Measurements from ENCODE around the gene SPAG9. TPM values are rescaled to one million over a fixed set of nuclear protein-coding genes. Genes with fewer than 3 reads are reported as not detected.

Gene SPAG9
- polyA plus RNA-seq (2013, experiment 1 of 2): 41.1 TPM
- 40.7 TPM for polyA plus RNA-seq (2013, experiment 2 of 2)

GRCh38 chr17:51120739-51121619 is at the start of gene SPAG9:
TSS of gene SPAG9 (minus strand) at chr17:51120868. CDS start at chr17:51120656, 212 bp downstream.
- Histone ChIP-seq H3K14ac (ENCODE audit: low read length in 2 of 2) (peak within 1 kb of the TSS in 1 of 2 experiments; percentile 99), H2AK5ac (ENCODE audit: low read length, severe bottlenecking) (no peak within 1 kb of the TSS), H3K27me3 (ENCODE audit: control insufficient read depth in 1 of 2, insufficient read depth in 1 of 2, low read length in 2 of 2) (no peaks in the 10 kb centered on the region), H3K23ac (ENCODE audit: low read length in 2 of 2) (peak within 1 kb of the TSS in 1 of 2 experiments; percentile 99), H2BK5ac (ENCODE audit: low read depth, low read length, poor library complexity, severe bottlenecking) (peak within 1 kb of the TSS; percentile 86), H3K4ac (ENCODE audit: low read depth in 1 of 2, low read length in 2 of 2) (peak within 1 kb of the TSS; percentile 81 to 97), H2BK15ac (ENCODE audit: low read depth, poor library complexity, severe bottlenecking) (peak within 1 kb of the TSS; percentile 97), H2BK120ac (ENCODE audit: low read depth, low read length) (peak within 1 kb of the TSS; percentile 65), H2BK12ac (ENCODE audit: low read length in 2 of 2) (peak within 1 kb of the TSS; percentile 5 to 94), H3K4me3 (ENCODE audit: insufficient read depth in 1 of 2, low read depth in 1 of 2, low read length in 2 of 2) (peak within 1 kb of the TSS; percentile 98 to 99), H4K8ac (ENCODE audit: low read length) (peak within 1 kb of the TSS; percentile 70), H2AFZ (ENCODE audit: low read depth, low read length) (peak within 1 kb of the TSS; percentile 82), H3K79me1 (replicated peaks; ENCODE audit: low read length, poor library complexity, severe bottlenecking) (peaks cover 4% of the 10 kb centered on the region), H4K91ac (ENCODE audit: low read length) (peak within 1 kb of the TSS; percentile 57), H3K4me1 (ENCODE audit: control insufficient read depth, insufficient read depth, low read depth, low read length) (peaks cover 13% of the 10 kb centered on the region), H3K36me3 (ENCODE audit: control insufficient read depth in 1 of 2, insufficient read depth in 2 of 2, low read depth in 1 of 2, low read length in 2 of 2) (peaks cover 0 to 2% of the 10 kb centered on the region in 2 experiments), H3K4me2 (ENCODE audit: low read length, poor library complexity, severe bottlenecking) (peak within 1 kb of the TSS; percentile 79), H3K9me3 (ENCODE audit: control insufficient read depth, low read length) (no peaks in the 10 kb centered on the region), H3K27ac (ENCODE audit: low read length, poor library complexity, severe bottlenecking) (peak within 1 kb of the TSS; percentile 99), H3K18ac (ENCODE audit: low read depth in 1 of 2, low read length in 2 of 2) (peak within 1 kb of the TSS; percentile 90 to 97), H3K9ac (ENCODE audit: low read length) (peak within 1 kb of the TSS; percentile 99)
- WGBS: under 1% methylated on average over 35 of the region's 68 CpGs
- DNase-seq: peak; percentile 98

GRCh38 chr17:51169340-51169739 is 48.7 kb upstream of the SPAG9 start:
- H3K18ac ChIP-seq (ENCODE audit: low read depth in 1 of 2, low read length in 2 of 2): no peak overlapping the region
- no peak overlapping the region for H2BK12ac ChIP-seq (ENCODE audit: low read length in 2 of 2)
- H3K27ac ChIP-seq (ENCODE audit: low read length, poor library complexity, severe bottlenecking): no peak overlapping the region
- H3K4me1 ChIP-seq (ENCODE audit: control insufficient read depth, insufficient read depth, low read depth, low read length): peaks cover 14% of the 10 kb centered on the region
- peaks cover 21% of the 10 kb centered on the region for H3K79me1 ChIP-seq (replicated peaks; ENCODE audit: low read length, poor library complexity, severe bottlenecking)
- no peak overlapping the region for H4K91ac ChIP-seq (ENCODE audit: low read length)
- no peak overlapping the region for H3K4me3 ChIP-seq (ENCODE audit: insufficient read depth in 1 of 2, low read depth in 1 of 2, low read length in 2 of 2)
- 100% methylated on average over 1 of the region's 1 CpG for WGBS
- H3K9ac ChIP-seq (ENCODE audit: low read length): no peak overlapping the region
- peak; percentile 49 for DNase-seq
- H3K23ac ChIP-seq (ENCODE audit: low read length in 2 of 2): no peak overlapping the region
- H3K27me3 ChIP-seq (ENCODE audit: control insufficient read depth in 1 of 2, insufficient read depth in 1 of 2, low read length in 2 of 2): no peaks in the 10 kb centered on the region
- H2AFZ ChIP-seq (ENCODE audit: low read depth, low read length): no peak overlapping the region
- H3K9me3 ChIP-seq (ENCODE audit: control insufficient read depth, low read length): no peaks in the 10 kb centered on the region
- no peak overlapping the region for H4K8ac ChIP-seq (ENCODE audit: low read length)
- no peak overlapping the region for H3K4me2 ChIP-seq (ENCODE audit: low read length, poor library complexity, severe bottlenecking)
- no peak overlapping the region for H2AK5ac ChIP-seq (ENCODE audit: low read length, severe bottlenecking)
- no peak overlapping the region for H3K14ac ChIP-seq (ENCODE audit: low read length in 2 of 2)
- no peak overlapping the region for H2BK15ac ChIP-seq (ENCODE audit: low read depth, poor library complexity, severe bottlenecking)
- no peak overlapping the region for H2BK120ac ChIP-seq (ENCODE audit: low read depth, low read length)
- no peak overlapping the region for H2BK5ac ChIP-seq (ENCODE audit: low read depth, low read length, poor library complexity, severe bottlenecking)
- no peak overlapping the region for H3K4ac ChIP-seq (ENCODE audit: low read depth in 1 of 2, low read length in 2 of 2)
- H3K36me3 ChIP-seq (ENCODE audit: control insufficient read depth in 1 of 2, insufficient read depth in 2 of 2, low read depth in 1 of 2, low read length in 2 of 2): peaks cover 31 to 60% of the 10 kb centered on the region in 2 experiments

- Histone ChIP-seq H3K4me2 (ENCODE audit: low read length, poor library complexity, severe bottlenecking) (peak overlapping the region; percentile 84), H2BK120ac (ENCODE audit: low read depth, low read length) (no peak overlapping the region), H2BK5ac (ENCODE audit: low read depth, low read length, poor library complexity, severe bottlenecking) (peak overlapping the region; percentile 19), H2BK15ac (ENCODE audit: low read depth, poor library complexity, severe bottlenecking) (peak overlapping the region; percentile 7), H3K4me1 (ENCODE audit: control insufficient read depth, insufficient read depth, low read depth, low read length) (peaks cover 14% of the 10 kb centered on the region), H4K91ac (ENCODE audit: low read length) (peak overlapping the region; percentile 96), H3K79me1 (replicated peaks; ENCODE audit: low read length, poor library complexity, severe bottlenecking) (peaks cover 21% of the 10 kb centered on the region), H2BK12ac (ENCODE audit: low read length in 2 of 2) (no peak overlapping the region), H3K4ac (ENCODE audit: low read depth in 1 of 2, low read length in 2 of 2) (peak overlapping the region; percentile 95 to 96), H3K9ac (ENCODE audit: low read length) (peak overlapping the region; percentile 95), H2AK5ac (ENCODE audit: low read length, severe bottlenecking) (peak overlapping the region; percentile 13), H4K8ac (ENCODE audit: low read length) (no peak overlapping the region), H3K14ac (ENCODE audit: low read length in 2 of 2) (peak overlapping the region in 1 of 2 experiments; percentile 88), H3K4me3 (ENCODE audit: insufficient read depth in 1 of 2, low read depth in 1 of 2, low read length in 2 of 2) (peak overlapping the region; percentile 92 to 93), H3K27me3 (ENCODE audit: control insufficient read depth in 1 of 2, insufficient read depth in 1 of 2, low read length in 2 of 2) (no peaks in the 10 kb centered on the region), H3K9me3 (ENCODE audit: control insufficient read depth, low read length) (no peaks in the 10 kb centered on the region), H3K27ac (ENCODE audit: low read length, poor library complexity, severe bottlenecking) (peak overlapping the region; percentile 91), H2AFZ (ENCODE audit: low read depth, low read length) (peak overlapping the region; percentile 89), H3K36me3 (ENCODE audit: control insufficient read depth in 1 of 2, insufficient read depth in 2 of 2, low read depth in 1 of 2, low read length in 2 of 2) (peaks cover 46 to 54% of the 10 kb centered on the region in 2 experiments), H3K18ac (ENCODE audit: low read depth in 1 of 2, low read length in 2 of 2) (peak overlapping the region; percentile 92 to 94), H3K23ac (ENCODE audit: low read length in 2 of 2) (peak overlapping the region in 1 of 2 experiments; percentile 57)
- 14% methylated on average over 39 of the region's 42 CpGs for WGBS
- DNase-seq: peak; percentile 70
Measured at GRCh38 chr17:51166987-51167931, 46.6 kb upstream of the SPAG9 start.
